GM21423 (cell line): Measurements from ENCODE around the gene FOXN1.
"Not testable (repeated sequence)": the region's sequence is repeated elsewhere in the genome, so short reads cannot be mapped to it uniquely, and the experiment has no call there.

Experiments
- ATAC-seq: cut with Tn5 transposase; IDR thresholded peaks from one replicate; pipeline ENCODE4 v1.9.1; 2021; ENCODE audit warnings: mild to moderate bottlenecking, moderate library complexity; ENCODE audit not compliant: unreplicated experiment

Gene FOXN1

DNA sequence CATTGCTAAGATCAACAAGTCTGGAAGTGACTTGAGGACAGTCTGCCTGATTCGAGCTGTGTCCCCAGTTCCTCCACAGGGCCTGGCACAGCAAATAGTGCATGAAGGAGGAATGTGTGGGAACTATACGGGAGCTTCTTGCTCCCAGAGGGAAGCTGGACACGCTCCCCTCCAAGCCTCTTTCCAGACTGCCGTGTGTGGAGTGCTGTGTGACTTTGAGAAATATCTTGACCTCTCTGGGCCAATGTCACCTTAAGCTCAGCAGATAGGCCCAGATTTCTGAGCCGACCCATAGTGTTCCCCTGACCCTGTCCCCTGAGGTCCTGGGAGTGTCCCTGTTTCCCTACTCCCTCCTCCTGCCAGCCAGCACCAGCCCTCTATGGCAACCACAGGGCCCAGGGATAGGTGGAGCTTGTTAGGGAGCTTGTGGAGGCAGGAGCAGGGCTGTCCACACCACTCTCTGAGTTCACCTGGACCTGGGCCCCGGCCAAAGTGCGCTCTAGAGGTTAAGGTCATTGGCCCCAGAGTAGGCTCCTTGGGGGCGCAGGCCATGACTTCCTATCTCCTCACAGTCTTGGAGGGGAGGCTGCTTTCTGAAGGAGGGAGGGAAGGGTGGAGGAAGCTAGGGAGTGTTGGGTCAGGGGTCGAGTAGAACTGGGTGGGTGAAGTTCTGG is 6.3 kb upstream of the FOXN1 start:
- ATAC-seq = no peak

- ATAC-seq = no peak
These were observed 5.3 kb upstream of the FOXN1 start for GRCh38 chr17:28500712-28501379.

GRCh38 chr17:28501421-28502284 is 4.5 kb upstream of the FOXN1 start:
- no peak for ATAC-seq

GRCh38 chr17:28503420-28503819 is 2.7 kb upstream of the FOXN1 start:
- no peak for ATAC-seq

- no peak for ATAC-seq
These were observed 777 bp downstream of the FOXN1 start for GRCh38 chr17:28506763-28507487.

GRCh38 chr17:28507567-28508203 is 1.5 kb downstream of the FOXN1 start:
- no peak for ATAC-seq

DNA sequence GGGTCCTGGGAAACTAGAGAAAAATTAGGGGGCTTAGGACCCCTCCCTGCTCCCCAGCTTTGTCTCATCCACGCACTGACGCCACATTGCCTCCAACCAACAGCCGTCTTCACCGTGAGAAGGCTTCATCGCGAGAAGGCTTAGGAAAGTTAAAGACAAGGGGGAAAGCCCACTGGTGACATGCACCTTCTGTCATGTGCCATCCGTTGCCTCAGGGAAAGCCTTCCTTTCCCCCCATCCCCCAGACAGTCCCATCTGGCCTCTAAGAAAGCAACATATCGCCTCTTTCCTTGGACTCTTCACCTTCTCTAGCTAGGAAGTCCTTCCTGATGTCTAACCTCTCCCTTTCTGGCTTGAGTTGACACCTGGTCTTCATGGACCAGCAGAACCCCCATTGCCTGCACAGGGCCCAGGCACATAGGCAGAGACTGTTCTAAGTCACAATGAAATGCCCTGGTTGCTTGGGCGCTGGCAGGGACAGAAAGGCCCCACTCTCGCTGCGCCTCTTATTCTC is 2.1 kb downstream of the FOXN1 start:
- no peak for ATAC-seq

DNA sequence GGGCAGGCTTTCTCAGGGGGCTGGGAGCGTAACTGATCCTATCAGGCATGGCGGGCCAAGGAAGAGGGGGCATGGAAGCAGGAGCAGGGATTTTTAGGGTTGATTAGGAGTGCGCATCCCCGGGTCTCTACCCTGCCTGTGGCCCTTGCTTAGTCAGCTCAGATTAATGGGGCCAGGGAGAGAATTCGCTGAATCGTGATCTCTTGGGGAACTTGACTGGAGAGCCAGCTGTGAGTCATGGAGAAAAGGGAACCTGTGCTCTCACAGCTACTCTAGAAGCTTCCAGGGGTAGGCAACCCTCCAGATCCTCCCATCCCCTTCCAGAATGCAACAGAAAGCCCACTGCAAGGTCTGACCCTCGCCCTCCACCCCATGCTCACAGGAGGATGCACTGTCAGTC is 3.6 kb downstream of the FOXN1 start:
- ATAC-seq = no peak

- no peak for ATAC-seq
These were observed 5.8 kb downstream of the FOXN1 start for GRCh38 chr17:28511858-28512461.

GRCh38 chr17:28513476-28513875 is 7.3 kb downstream of the FOXN1 start:
- ATAC-seq = no peak

GRCh38 chr17:28514561-28515002 is 8.4 kb downstream of the FOXN1 start:
- no peak for ATAC-seq

GRCh38 chr17:28515518-28515917 is 9.4 kb downstream of the FOXN1 start:
- no peak for ATAC-seq

GRCh38 chr17:28518132-28518531 is 12.0 kb downstream of the FOXN1 start:
- ATAC-seq = no peak

GRCh38 chr17:28518578-28518977 is 12.4 kb downstream of the FOXN1 start:
- ATAC-seq = no peak

DNA sequence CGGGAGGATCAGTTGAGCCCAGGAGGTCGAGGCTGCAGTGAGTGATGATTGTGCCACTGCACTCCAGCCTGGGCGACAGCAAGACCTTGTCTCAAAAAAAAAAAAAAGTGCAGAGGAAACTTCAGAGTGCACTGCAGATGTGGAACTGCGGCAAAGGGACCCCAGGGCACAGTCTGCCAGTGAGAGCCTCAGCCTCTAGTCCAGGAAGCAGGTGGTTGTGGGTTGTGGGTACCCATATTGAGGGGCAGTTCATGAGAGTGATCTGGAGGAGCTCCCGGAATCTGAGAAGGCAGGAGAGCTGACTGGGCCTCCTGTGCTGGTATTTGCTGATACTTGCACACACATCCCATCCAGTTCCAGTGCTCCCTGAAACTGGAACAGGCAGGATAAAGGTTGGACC is 13.1 kb downstream of the FOXN1 start:
- no peak for ATAC-seq

DNA sequence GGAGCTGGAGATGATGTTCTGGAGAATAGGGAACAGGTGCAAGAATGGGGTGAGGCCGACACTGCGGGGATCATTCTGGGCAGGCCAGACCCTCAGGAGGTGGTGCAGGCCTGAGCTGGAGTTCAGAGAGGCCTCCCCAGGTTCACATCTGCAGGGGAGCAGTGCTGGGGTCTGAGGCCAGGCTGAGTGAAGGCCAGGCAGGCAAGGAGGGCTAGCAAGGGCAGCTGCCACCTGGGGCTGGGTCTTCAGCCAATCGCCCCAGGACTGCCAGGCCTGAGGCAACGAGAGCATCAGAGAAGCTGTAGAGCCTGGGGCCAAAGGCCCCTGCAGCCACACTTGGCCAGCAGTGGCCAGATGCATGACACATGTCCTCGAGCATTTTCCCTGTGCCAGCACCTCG is 14.5 kb downstream of the FOXN1 start:
- ATAC-seq = no peak

DNA sequence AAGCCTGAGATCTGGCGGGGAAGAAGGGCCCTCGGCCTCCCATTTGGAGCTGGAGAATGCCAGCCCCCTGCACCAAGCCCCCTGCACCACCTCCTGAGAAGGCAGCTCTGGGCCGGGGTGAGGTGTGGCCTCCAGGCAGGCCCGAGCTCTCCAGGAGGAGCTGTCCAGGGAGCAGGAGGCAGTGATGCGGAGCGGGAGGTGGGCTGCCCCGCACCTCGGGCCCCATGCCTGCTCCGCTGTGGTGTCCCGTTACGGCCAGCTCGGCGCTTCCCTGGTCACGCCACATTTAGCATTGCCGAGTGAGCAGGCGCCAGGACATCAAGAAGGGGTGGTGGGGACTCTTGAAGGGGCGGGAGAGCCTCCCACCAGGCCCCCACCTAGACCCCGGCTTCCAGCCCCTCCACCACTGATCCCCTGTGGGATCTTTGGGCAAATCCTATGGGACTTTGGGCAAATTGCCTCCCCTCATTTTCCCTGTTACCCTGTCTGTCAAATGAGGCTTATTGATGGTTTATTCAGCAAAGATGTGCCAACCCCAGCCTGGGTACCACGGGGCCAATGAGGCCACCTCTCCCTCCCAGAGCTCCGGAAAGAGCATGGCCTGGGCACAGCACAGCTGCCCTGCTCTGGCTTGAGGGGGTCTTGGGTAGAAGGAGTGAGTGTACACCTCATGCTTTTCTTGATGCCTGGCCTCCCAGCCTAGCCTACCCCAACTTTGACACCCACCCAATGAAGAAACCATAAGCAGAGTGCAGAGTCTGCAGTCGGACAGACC is 15.3 kb downstream of the FOXN1 start:
- no peak for ATAC-seq

DNA sequence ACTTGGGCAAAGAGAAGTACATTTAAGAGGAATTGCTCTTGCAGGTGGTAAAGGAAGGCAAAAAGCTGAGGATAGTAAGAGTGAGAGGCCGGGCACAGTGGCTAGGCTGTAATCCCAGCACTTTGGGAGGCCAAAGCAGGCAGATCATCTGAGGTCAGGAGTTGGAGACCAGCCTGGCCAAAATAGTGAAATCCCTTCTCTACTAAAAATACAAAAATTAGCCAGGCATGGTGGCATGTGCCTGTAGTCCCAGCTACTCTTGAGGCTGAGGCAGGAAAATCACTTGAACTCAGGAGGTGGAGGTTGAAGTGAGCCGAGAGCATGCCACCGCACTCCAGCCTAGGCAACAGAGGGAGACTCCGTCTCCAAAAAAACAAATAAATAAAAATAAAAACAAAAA is 16.1 kb downstream of the FOXN1 start:
- ATAC-seq = not testable (repeated sequence)

GRCh38 chr17:28523186-28523585 is 17.0 kb downstream of the FOXN1 start:
- no peak for ATAC-seq
